Breast epithelium (tissue), 3 donors: Measurements from ENCODE around the gene ADCY1.

Experiments used
- POLR2AphosphoS5 ChIP-seq, 3 donors: sonication (generic); formaldehyde crosslinking; IDR thresholded peaks; one replicate each; pipeline ENCODE4 v1.6.1; 2017; ENCODE audit warnings: antibody characterized with exemption in 3 of 3
- TF ChIP-seq, protein P1 (sequence below), 3 donors: fragments of 450-650 bp; IDR thresholded peaks; one replicate each; pipeline ENCODE4 v1.5.1; 2016 to 2017; ENCODE audit warnings: antibody characterized with exemption in 3 of 3, mild to moderate bottlenecking in 3 of 3, moderate library complexity in 3 of 3

DNA sequence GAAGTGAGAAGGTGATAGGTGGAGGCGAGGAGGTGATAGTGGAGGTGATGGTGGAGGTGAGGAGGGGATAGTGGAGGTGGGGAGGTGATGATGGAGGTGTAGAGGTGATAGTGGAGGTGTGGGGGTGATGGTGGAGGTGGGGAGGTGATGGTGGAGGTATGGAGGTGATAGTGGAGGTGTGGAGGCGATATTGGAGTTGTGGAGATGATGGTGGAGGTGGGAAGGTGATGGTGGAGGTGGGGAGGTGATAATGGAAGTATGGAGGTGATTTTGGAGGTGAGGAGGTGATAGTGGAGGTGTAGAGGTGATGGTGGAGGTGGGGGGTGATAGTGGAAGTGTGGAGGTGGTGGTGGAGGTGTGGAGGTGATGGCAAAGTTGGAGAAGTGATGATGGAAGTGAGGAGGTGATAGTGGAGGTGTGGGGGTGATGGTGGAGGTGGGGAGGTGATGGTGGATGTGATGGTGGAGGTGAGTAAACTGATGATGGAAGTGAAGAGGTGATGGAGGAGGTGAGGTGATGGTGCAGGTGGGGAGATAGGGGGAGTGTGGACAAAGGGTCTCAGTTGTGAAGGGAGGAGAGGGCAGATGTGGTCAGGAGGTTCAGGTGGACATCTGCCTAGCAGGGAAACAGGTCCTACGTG, 36.6 kb downstream of the ADCY1 start:
- TF ChIP-seq, protein P1, sequence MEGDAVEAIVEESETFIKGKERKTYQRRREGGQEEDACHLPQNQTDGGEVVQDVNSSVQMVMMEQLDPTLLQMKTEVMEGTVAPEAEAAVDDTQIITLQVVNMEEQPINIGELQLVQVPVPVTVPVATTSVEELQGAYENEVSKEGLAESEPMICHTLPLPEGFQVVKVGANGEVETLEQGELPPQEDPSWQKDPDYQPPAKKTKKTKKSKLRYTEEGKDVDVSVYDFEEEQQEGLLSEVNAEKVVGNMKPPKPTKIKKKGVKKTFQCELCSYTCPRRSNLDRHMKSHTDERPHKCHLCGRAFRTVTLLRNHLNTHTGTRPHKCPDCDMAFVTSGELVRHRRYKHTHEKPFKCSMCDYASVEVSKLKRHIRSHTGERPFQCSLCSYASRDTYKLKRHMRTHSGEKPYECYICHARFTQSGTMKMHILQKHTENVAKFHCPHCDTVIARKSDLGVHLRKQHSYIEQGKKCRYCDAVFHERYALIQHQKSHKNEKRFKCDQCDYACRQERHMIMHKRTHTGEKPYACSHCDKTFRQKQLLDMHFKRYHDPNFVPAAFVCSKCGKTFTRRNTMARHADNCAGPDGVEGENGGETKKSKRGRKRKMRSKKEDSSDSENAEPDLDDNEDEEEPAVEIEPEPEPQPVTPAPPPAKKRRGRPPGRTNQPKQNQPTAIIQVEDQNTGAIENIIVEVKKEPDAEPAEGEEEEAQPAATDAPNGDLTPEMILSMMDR (IDR thresholded peaks at IDR 0.05): no peak
- TF ChIP-seq POLR2AphosphoS5 (IDR thresholded peaks at IDR 0.05): no peak
